Liver (tissue), 3 donors: ENCODE data around the gene KRTAP1-3.

Experiments used
- GABPA ChIP-seq, 2 donors: IDR thresholded peaks in 1 of 2; conservative IDR thresholded peaks in 1 of 2; 2 replicates each; pipeline ENCODE4 v1.6.1; 2016; ENCODE audit warnings: antibody characterized with exemption in 2 of 2, mild to moderate bottlenecking in 1 of 2, moderate library complexity in 1 of 2
- JUND ChIP-seq, 2 donors: IDR thresholded peaks; 2 replicates each; pipeline ENCODE4 v1.6.1; 2016; ENCODE audit warnings: antibody characterized with exemption in 2 of 2
- MAX ChIP-seq: IDR thresholded peaks from 2 replicates; pipeline ENCODE4 v1.6.1; 2016; ENCODE audit warnings: antibody characterized with exemption
- NR2F2 ChIP-seq: IDR thresholded peaks from 2 replicates; pipeline ENCODE4 v1.6.1; 2016; ENCODE audit warnings: antibody characterized with exemption
- RAD21 ChIP-seq, 2 donors: IDR thresholded peaks; 2 replicates each; pipeline ENCODE4 v1.6.1; 2016; ENCODE audit warnings: antibody characterized with exemption in 2 of 2, mild to moderate bottlenecking in 2 of 2
- RXRA ChIP-seq, 2 donors: IDR thresholded peaks; 2 replicates each; pipeline ENCODE4 v1.6.1; 2017 to 2018; ENCODE audit warnings: antibody characterized with exemption in 2 of 2, mild to moderate bottlenecking in 1 of 2
- SP1 ChIP-seq: IDR thresholded peaks from 2 replicates; pipeline ENCODE4 v1.6.1; 2018; ENCODE audit warnings: antibody characterized with exemption, mild to moderate bottlenecking
- YY1 ChIP-seq: IDR thresholded peaks from 2 replicates; pipeline ENCODE4 v1.6.1; 2016; ENCODE audit warnings: antibody characterized with exemption, mild to moderate bottlenecking
- TF ChIP-seq, protein P1 (sequence below): fragments of 150-350 bp; IDR thresholded peaks from 2 replicates; pipeline ENCODE4 v1.5.1; 2017; ENCODE audit warnings: improper control_type of control experiment, low read depth, low read length; ENCODE audit not compliant: missing input control
- TF ChIP-seq, protein P2 (sequence below): IDR thresholded peaks from 2 replicates; pipeline ENCODE4 v1.6.1; 2016; ENCODE audit warnings: antibody characterized with exemption, mild to moderate bottlenecking
- TF ChIP-seq, protein P3 (sequence below): IDR thresholded peaks from 2 replicates; pipeline ENCODE4 v1.6.1; 2016; ENCODE audit warnings: antibody characterized with exemption
- donor health status: healthy.
- donor health status: healthy.

DNA sequence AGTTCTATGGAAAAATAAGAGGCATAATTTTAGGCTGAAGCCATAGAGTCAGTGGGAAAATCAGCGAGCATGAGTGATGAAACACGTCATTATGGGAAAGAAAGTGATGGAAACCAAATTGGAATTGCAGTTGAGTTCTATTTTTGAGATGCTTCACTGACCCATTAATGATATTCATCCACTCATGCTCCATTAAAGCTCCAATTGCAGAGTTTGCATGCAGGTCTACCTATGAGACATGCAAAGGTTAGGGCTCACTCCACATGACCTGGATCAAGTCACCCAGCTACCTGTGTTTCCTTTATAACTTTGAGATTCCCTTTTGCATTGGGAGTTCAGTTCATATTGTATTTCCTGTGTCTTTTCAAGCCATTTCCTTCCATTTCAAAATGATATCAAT lies 39.0 kb upstream of the KRTAP1-3 start:
- TF ChIP-seq, protein P1, sequence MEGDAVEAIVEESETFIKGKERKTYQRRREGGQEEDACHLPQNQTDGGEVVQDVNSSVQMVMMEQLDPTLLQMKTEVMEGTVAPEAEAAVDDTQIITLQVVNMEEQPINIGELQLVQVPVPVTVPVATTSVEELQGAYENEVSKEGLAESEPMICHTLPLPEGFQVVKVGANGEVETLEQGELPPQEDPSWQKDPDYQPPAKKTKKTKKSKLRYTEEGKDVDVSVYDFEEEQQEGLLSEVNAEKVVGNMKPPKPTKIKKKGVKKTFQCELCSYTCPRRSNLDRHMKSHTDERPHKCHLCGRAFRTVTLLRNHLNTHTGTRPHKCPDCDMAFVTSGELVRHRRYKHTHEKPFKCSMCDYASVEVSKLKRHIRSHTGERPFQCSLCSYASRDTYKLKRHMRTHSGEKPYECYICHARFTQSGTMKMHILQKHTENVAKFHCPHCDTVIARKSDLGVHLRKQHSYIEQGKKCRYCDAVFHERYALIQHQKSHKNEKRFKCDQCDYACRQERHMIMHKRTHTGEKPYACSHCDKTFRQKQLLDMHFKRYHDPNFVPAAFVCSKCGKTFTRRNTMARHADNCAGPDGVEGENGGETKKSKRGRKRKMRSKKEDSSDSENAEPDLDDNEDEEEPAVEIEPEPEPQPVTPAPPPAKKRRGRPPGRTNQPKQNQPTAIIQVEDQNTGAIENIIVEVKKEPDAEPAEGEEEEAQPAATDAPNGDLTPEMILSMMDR = no peak
- TF ChIP-seq, protein P2, sequence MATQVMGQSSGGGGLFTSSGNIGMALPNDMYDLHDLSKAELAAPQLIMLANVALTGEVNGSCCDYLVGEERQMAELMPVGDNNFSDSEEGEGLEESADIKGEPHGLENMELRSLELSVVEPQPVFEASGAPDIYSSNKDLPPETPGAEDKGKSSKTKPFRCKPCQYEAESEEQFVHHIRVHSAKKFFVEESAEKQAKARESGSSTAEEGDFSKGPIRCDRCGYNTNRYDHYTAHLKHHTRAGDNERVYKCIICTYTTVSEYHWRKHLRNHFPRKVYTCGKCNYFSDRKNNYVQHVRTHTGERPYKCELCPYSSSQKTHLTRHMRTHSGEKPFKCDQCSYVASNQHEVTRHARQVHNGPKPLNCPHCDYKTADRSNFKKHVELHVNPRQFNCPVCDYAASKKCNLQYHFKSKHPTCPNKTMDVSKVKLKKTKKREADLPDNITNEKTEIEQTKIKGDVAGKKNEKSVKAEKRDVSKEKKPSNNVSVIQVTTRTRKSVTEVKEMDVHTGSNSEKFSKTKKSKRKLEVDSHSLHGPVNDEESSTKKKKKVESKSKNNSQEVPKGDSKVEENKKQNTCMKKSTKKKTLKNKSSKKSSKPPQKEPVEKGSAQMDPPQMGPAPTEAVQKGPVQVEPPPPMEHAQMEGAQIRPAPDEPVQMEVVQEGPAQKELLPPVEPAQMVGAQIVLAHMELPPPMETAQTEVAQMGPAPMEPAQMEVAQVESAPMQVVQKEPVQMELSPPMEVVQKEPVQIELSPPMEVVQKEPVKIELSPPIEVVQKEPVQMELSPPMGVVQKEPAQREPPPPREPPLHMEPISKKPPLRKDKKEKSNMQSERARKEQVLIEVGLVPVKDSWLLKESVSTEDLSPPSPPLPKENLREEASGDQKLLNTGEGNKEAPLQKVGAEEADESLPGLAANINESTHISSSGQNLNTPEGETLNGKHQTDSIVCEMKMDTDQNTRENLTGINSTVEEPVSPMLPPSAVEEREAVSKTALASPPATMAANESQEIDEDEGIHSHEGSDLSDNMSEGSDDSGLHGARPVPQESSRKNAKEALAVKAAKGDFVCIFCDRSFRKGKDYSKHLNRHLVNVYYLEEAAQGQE = no peak
- no peak for TF ChIP-seq NR2F2
- no peak for TF ChIP-seq RXRA (IDR thresholded peaks at IDR 0.05)
- no peak for TF ChIP-seq JUND (IDR thresholded peaks at IDR 0.05)
- no peak for TF ChIP-seq MAX
- no peak for TF ChIP-seq GABPA (IDR thresholded peaks at IDR 0.05 in 1 of 2, conservative IDR thresholded peaks at IDR 0.05 in 1 of 2)
- TF ChIP-seq YY1 = no peak
- TF ChIP-seq, protein P3, sequence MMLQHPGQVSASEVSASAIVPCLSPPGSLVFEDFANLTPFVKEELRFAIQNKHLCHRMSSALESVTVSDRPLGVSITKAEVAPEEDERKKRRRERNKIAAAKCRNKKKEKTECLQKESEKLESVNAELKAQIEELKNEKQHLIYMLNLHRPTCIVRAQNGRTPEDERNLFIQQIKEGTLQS = no peak
- TF ChIP-seq SP1 = no peak
- no peak for TF ChIP-seq RAD21 (IDR thresholded peaks at IDR 0.05)
